CD4-positive, CD25-positive, alpha-beta regulatory T cell (primary cell): ENCODE measurements around the gene TNS2. TPM values are rescaled to one million over a fixed set of nuclear protein-coding genes. Genes with fewer than 3 reads are reported as not detected.
A peak's percentile ranks its signal among the peaks of the same experiment; 100 is the strongest.

Source experiments
- ATAC-seq, 2 donors: fragments of 150-1000 bp; cut with Tn5 transposase; one replicate each; pipeline ENCODE4 v1.10.0; 2021; ENCODE audit warnings: low read depth in 2 of 2, moderate number of reproducible peaks in 2 of 2, moderate library complexity in 1 of 2
- DNase-seq, 3 donors: peaks; one replicate each; pipeline versions ENCODE4 v3.0.0 to v3.0.0-alpha.2; 2012 to 2022; ENCODE audit warnings: mixed read lengths in 1 of 3
- H3K27ac ChIP-seq: one replicate; pipeline ENCODE4 v1.7.0; 2013; ENCODE audit warnings: mild to moderate bottlenecking, low read length; ENCODE audit not compliant: insufficient read depth, poor library complexity, severe bottlenecking
- H3K27me3 ChIP-seq: one replicate; pipeline ENCODE4 v1.7.0; 2013; ENCODE audit warnings: low read length; ENCODE audit not compliant: control insufficient read depth, insufficient read depth
- H3K36me3 ChIP-seq: one replicate; pipeline ENCODE4 v1.7.0; 2013; ENCODE audit warnings: mild to moderate bottlenecking, low read length, moderate library complexity; ENCODE audit not compliant: control insufficient read depth, insufficient read depth
- H3K4me1 ChIP-seq: 2 replicates; pipeline ENCODE4 v1.7.0; 2013; ENCODE audit warnings: mild to moderate bottlenecking, low read length; ENCODE audit not compliant: insufficient read depth, control insufficient read depth, poor library complexity, severe bottlenecking
- H3K4me3 ChIP-seq: one replicate; pipeline ENCODE4 v1.7.0; 2013; ENCODE audit warnings: low read depth, mild to moderate bottlenecking, low read length, moderate library complexity
- H3K9me3 ChIP-seq, 2 experiments: 1 replicate in 1 of 2; 2 replicates in 1 of 2; pipeline ENCODE4 v1.7.0; 2013; ENCODE audit warnings: low read length in 2 of 2, mild to moderate bottlenecking in 1 of 2, moderate library complexity in 1 of 2; ENCODE audit not compliant: control insufficient read depth in 2 of 2
- H3K27ac Mint-ChIP-seq, 3 donors: one replicate each; pipeline ENCODE4 v1.8.0; 2020 to 2022; ENCODE audit warnings: mild to moderate bottlenecking in 3 of 3, mixed read lengths in 3 of 3, moderate library complexity in 2 of 3
- H3K27me3 Mint-ChIP-seq: one replicate; pipeline ENCODE4 v1.8.0; 2022; ENCODE audit warnings: mild to moderate bottlenecking, mixed read lengths
- H3K36me3 Mint-ChIP-seq: one replicate; pipeline ENCODE4 v1.8.0; 2020; ENCODE audit warnings: mixed read lengths
- H3K4me1 Mint-ChIP-seq, 4 donors: one replicate each; pipeline ENCODE4 v1.8.0; 2020 to 2022; ENCODE audit warnings: mixed read lengths in 4 of 4, mild to moderate bottlenecking in 1 of 4
- H3K4me3 Mint-ChIP-seq, 4 donors: one replicate each; pipeline ENCODE4 v1.8.0; 2020 to 2022; ENCODE audit warnings: mild to moderate bottlenecking in 4 of 4, mixed read lengths in 4 of 4, moderate library complexity in 3 of 4
- H3K9me3 Mint-ChIP-seq, 7 donors: one replicate each; pipeline ENCODE4 v1.8.0; 2020 to 2022; ENCODE audit warnings: mixed read lengths in 7 of 7, mild to moderate bottlenecking in 3 of 7, moderate library complexity in 2 of 7
- polyA plus RNA-seq, 4 donors: library from polyadenylated mRNA; unstranded; fragments of 300-500 nt; fragmentation: Illumina TruSeq; gene quantifications; one replicate each; pipeline ENCODE4 v1.2.3, GENCODE V29; 2021
- total RNA-seq: library from RNA; stranded (reverse); gene quantifications from one replicate; pipeline ENCODE4 v1.2.3, GENCODE V29; 2022

The TNS2 gene, protein sequence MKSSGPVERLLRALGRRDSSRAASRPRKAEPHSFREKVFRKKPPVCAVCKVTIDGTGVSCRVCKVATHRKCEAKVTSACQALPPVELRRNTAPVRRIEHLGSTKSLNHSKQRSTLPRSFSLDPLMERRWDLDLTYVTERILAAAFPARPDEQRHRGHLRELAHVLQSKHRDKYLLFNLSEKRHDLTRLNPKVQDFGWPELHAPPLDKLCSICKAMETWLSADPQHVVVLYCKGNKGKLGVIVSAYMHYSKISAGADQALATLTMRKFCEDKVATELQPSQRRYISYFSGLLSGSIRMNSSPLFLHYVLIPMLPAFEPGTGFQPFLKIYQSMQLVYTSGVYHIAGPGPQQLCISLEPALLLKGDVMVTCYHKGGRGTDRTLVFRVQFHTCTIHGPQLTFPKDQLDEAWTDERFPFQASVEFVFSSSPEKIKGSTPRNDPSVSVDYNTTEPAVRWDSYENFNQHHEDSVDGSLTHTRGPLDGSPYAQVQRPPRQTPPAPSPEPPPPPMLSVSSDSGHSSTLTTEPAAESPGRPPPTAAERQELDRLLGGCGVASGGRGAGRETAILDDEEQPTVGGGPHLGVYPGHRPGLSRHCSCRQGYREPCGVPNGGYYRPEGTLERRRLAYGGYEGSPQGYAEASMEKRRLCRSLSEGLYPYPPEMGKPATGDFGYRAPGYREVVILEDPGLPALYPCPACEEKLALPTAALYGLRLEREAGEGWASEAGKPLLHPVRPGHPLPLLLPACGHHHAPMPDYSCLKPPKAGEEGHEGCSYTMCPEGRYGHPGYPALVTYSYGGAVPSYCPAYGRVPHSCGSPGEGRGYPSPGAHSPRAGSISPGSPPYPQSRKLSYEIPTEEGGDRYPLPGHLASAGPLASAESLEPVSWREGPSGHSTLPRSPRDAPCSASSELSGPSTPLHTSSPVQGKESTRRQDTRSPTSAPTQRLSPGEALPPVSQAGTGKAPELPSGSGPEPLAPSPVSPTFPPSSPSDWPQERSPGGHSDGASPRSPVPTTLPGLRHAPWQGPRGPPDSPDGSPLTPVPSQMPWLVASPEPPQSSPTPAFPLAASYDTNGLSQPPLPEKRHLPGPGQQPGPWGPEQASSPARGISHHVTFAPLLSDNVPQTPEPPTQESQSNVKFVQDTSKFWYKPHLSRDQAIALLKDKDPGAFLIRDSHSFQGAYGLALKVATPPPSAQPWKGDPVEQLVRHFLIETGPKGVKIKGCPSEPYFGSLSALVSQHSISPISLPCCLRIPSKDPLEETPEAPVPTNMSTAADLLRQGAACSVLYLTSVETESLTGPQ (N-terminal part only)
- total RNA-seq (1.4 TPM), polyA plus RNA-seq (under 1 TPM in 1 of 4 donors, not detected in 3; 0.09 TPM)

DNA sequence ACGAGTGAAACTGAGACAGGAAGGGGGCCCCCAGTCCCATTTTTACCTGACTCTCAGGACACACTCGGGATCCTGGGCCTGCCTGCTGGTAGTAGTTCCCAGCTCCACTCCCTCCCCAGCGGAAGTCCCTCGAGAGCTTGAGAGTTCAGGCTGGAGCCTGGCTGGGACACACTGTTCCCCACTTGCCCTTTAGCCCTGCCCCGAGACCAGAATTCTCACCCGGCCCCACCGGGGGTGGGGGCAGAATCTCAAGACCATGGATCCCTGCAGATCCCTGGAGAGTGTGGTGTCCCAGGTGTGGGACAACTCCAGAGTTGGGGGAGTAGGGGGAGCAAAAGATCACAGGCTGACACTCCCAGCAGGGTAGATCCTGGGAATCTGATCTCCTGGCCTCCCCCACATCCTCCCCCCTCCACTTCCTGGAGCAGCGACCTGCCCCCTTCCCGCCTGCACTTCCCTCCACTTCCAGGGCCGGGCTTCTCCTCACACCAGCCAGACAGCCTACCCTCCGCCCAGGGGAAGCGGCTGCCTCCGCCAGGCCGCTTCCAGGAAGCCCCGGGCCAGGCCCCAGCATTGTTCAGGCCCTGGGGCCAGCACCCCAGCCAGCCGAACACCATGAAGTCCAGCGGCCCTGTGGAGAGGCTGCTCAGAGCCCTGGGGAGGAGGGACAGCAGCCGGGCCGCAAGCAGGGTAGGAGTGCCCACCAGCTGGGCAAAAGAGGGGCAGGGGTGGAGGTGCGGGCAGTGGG, at the start of gene TNS2:
TNS2 (plus strand) TSS at position 495 of the 748 bp plus-strand sequence; CDS start at position 616, 121 bp downstream.
- ATAC-seq (no peak), DNase-seq (no peak)
- H3K27me3 Mint-ChIP-seq = no peaks in the 10 kb centered on the region
- H3K27me3 ChIP-seq = no peaks in the 10 kb centered on the region
- H3K9me3 ChIP-seq = no peaks in the 10 kb centered on the region
- H3K36me3 Mint-ChIP-seq = no peaks in the 10 kb centered on the region
- H3K4me1 ChIP-seq = peaks cover 30% of the 10 kb centered on the region
- H3K27ac ChIP-seq = no peak within 1 kb of the TSS
- peak within 1 kb of the TSS; percentile 27 to 93 (median 69) for H3K27ac Mint-ChIP-seq
- peak within 1 kb of the TSS; percentile 33 to 90 (median 64) for H3K4me3 Mint-ChIP-seq
- peaks cover 0 to 27% (median 9%) of the 10 kb centered on the region in 4 donors for H3K4me1 Mint-ChIP-seq
- H3K4me3 ChIP-seq = no peak within 1 kb of the TSS
- H3K9me3 Mint-ChIP-seq = peaks cover 0 to 2% (median 0%) of the 10 kb centered on the region in 7 donors
- H3K36me3 ChIP-seq = no peaks in the 10 kb centered on the region

DNA sequence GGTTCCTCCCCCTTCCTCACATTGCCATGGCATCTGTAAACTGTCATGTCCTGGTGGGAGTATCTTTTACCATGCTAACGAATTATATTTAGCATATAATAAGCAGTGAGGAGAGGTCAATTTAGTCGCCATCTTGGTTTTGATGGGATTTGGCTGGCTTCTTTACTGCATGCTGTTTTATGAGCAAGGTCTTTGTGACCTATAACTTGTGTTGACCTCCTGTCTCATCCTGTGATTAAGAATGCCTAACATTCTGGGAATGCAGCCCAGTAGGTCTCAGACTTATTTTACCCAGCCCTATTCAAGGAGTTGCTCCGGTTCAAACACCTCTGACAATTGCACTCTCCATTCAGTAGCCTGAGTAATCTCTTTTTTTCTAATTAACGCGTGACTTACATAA, 45.7 kb upstream of the TNS2 start:
- DNase-seq (no peak), ATAC-seq (no peak)
- H3K9me3 ChIP-seq = no peaks in the 10 kb centered on the region
- no peaks in the 10 kb centered on the region for H3K9me3 Mint-ChIP-seq
- H3K27me3 Mint-ChIP-seq = peaks cover 18% of the 10 kb centered on the region
- H3K27ac ChIP-seq = no peak overlapping the region
- H3K27ac Mint-ChIP-seq = no peak overlapping the region
- H3K4me1 Mint-ChIP-seq = peaks cover 14 to 39% (median 28%) of the 10 kb centered on the region in 4 donors
- no peak overlapping the region for H3K4me3 ChIP-seq
- H3K4me3 Mint-ChIP-seq = peak overlapping the region in 3 of 4 donors; percentile 54 to 76 (median 66)
- peaks cover 2% of the 10 kb centered on the region for H3K27me3 ChIP-seq
- H3K4me1 ChIP-seq = peaks cover 33% of the 10 kb centered on the region
- H3K36me3 ChIP-seq = peaks cover 5% of the 10 kb centered on the region
- H3K36me3 Mint-ChIP-seq = peaks cover 7% of the 10 kb centered on the region

DNA sequence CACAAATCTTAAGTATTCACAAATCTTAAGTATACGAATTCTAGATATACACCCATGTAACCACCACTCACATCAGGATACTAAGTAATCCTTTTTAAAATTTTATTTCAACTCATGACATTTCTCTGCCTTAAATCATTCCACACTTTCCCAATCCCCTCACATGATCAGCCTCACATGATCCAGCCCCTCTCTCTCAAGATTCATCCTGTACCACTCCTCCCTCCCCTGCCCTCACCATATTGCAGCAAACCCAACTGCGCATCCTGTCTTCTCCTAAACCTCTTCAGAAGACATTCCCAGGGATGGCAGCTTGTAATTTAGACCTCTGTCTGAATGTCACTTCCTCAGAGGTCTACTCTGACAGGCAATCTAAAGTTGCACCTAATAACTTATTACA, 45.3 kb upstream of the TNS2 start:
- peaks cover 16 to 43% (median 29%) of the 10 kb centered on the region in 4 donors for H3K4me1 Mint-ChIP-seq
- DNase-seq = no peak
- H3K27ac ChIP-seq = no peak overlapping the region
- peaks cover 8% of the 10 kb centered on the region for H3K36me3 ChIP-seq
- H3K4me1 ChIP-seq = peaks cover 37% of the 10 kb centered on the region
- H3K9me3 Mint-ChIP-seq = no peaks in the 10 kb centered on the region
- H3K4me3 Mint-ChIP-seq = peak overlapping the region; percentile 54 to 86 (median 73)
- peaks cover 7% of the 10 kb centered on the region for H3K36me3 Mint-ChIP-seq
- H3K27me3 Mint-ChIP-seq = peaks cover 16% of the 10 kb centered on the region
- H3K4me3 ChIP-seq = no peak overlapping the region
- H3K27ac Mint-ChIP-seq = peak overlapping the region in 1 of 3 donors; percentile 63
- no peaks in the 10 kb centered on the region for H3K9me3 ChIP-seq
- peaks cover 1% of the 10 kb centered on the region for H3K27me3 ChIP-seq
- ATAC-seq = no peak

GRCh38 chr12:53005215-53005985, 44.5 kb upstream of the TNS2 start:
- peaks cover 9% of the 10 kb centered on the region for H3K36me3 Mint-ChIP-seq
- H3K27me3 ChIP-seq = no peaks in the 10 kb centered on the region
- peaks cover 45% of the 10 kb centered on the region for H3K4me1 ChIP-seq
- peaks cover 22 to 51% (median 37%) of the 10 kb centered on the region in 4 donors for H3K4me1 Mint-ChIP-seq
- no peaks in the 10 kb centered on the region for H3K9me3 Mint-ChIP-seq
- H3K27ac Mint-ChIP-seq = peak overlapping the region; percentile 98 to 100 (median 99)
- DNase-seq (no peak), ATAC-seq (no peak)
- H3K36me3 ChIP-seq = peaks cover 9% of the 10 kb centered on the region
- H3K27ac ChIP-seq = peak overlapping the region; percentile 94
- peak overlapping the region; percentile 100 for H3K4me3 Mint-ChIP-seq
- H3K4me3 ChIP-seq = peak overlapping the region; percentile 72
- peaks cover 12% of the 10 kb centered on the region for H3K27me3 Mint-ChIP-seq
- no peaks in the 10 kb centered on the region for H3K9me3 ChIP-seq

DNA sequence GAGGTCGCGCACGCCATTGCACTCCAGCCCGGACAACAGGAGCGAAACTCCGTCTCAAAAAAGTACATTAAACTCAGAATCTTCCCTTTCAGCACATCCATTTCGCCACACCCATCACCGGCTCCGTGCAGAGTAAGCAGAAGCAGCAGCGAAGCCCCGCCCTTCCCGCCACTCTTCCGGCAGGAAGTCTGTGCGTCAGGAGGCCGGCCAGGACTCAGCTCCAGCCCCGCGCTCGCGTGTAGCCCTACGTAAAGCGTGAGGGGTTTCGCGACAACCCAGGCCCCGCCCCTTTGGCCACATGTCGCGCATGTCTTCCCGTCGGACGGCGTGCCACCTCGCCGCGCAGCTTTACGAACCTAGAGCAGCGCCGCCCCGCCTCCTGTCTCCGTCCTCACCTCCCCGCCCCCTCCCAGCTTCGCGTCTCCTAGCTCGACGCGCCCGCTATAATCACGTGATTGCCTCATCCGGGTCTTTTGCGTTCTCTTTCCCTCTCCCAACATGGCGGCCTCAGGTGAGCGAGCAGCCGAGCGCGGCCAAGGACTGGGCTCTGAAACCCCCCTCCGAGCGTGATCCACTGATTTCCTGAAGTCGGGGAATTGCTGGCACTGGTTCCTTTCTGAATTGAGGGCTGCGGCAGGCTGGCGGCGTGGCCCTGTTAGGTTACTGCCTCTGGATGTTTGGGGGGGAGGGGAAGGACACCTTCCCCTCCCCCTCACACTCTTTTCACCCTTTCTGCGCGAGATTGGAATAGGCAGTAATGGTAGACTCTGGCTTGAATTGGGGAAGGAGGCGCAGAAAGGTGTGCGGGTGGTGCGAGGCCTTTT, 43.7 kb upstream of the TNS2 start, which contains the start of gene EIF4B:
EIF4B (plus strand) TSS at position 471 of the 824 bp plus-strand sequence; CDS start at position 499, 28 bp downstream.
- Mint-ChIP-seq H3K27me3 (peaks cover 8% of the 10 kb centered on the region), H3K36me3 (peaks cover 9% of the 10 kb centered on the region), H3K9me3 (no peaks in the 10 kb centered on the region), H3K4me1 (peaks cover 26 to 59% (median 41%) of the 10 kb centered on the region in 4 donors), H3K27ac (peak within 1 kb of the TSS; percentile 98 to 100 (median 99)), H3K4me3 (peak within 1 kb of the TSS; percentile 100)
- Histone ChIP-seq H3K27ac (peak within 1 kb of the TSS; percentile 94), H3K9me3 (no peaks in the 10 kb centered on the region), H3K27me3 (no peaks in the 10 kb centered on the region), H3K4me1 (peaks cover 53% of the 10 kb centered on the region), H3K36me3 (peaks cover 16% of the 10 kb centered on the region), H3K4me3 (peak within 1 kb of the TSS; percentile 87)
- DNase-seq (peak; percentile 99 to 100 (median 99)), ATAC-seq (peak; percentile 89 to 91)

DNA sequence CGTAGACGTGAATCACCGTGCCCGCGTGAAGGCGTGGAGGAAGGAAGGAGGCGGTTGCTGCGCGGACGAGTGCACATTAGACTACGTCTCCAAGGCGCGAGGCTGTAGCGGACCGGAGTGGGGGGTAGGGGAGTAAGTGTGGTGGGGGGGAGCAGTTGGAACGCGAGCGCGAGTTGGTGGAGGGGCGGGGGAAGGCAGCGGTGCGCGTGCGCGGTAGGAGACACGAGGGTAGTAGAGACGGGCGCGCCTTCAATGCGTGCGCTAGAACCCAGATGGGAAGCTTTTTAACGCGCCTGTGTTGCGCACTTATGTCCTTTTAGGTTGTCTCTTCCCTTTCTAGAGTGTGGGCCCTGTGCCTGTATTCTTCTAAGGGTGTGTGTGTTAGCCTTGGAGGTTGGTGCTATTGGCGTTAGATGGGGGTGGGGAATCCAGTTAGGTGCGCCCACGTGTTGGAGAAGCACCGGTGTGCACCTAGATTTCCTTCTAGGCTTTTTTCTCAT, 43.0 kb upstream of the TNS2 start:
- ATAC-seq (peak; percentile 7), DNase-seq (peak; percentile 70 to 79 (median 70))
- Mint-ChIP-seq H3K27ac (peak overlapping the region; percentile 98 to 100 (median 99)), H3K36me3 (peaks cover 12% of the 10 kb centered on the region), H3K9me3 (no peaks in the 10 kb centered on the region), H3K4me3 (peak overlapping the region; percentile 100), H3K4me1 (peaks cover 29 to 65% (median 46%) of the 10 kb centered on the region in 4 donors), H3K27me3 (peaks cover 8% of the 10 kb centered on the region)
- Histone ChIP-seq H3K4me1 (peaks cover 56% of the 10 kb centered on the region), H3K27me3 (no peaks in the 10 kb centered on the region), H3K9me3 (no peaks in the 10 kb centered on the region), H3K36me3 (peaks cover 19% of the 10 kb centered on the region), H3K27ac (peak overlapping the region; percentile 94), H3K4me3 (peak overlapping the region; percentile 87)
